ENCODE results near the gene FARP1.

The FARP1 gene

DNA sequence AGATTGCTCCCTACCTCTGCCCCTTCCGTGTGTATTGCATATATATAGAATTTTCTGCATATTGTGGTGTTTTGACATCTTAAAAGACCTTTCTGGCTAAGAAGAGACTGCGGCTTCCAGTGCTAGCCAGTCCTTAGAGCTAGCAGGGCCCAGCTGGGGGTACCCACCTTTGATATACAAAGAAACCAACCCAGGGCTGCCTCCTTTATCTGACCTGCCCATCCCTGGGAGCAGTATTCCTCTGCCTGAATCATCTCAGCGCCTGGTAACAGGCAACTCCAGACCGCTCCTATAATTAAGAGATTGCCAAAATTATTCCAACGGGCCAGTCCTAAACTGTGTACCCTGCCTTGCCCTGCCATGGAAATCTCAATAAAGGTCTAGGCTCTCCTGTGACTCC is 220.4 kb downstream of the FARP1 start:
- POLR2A ChIA-PET: no interaction called here
- CTCF ChIA-PET: no interaction called here
- DNase-seq (ENCODE audit: extremely low spot score): no peak
- TF ChIP-seq, protein P1, sequence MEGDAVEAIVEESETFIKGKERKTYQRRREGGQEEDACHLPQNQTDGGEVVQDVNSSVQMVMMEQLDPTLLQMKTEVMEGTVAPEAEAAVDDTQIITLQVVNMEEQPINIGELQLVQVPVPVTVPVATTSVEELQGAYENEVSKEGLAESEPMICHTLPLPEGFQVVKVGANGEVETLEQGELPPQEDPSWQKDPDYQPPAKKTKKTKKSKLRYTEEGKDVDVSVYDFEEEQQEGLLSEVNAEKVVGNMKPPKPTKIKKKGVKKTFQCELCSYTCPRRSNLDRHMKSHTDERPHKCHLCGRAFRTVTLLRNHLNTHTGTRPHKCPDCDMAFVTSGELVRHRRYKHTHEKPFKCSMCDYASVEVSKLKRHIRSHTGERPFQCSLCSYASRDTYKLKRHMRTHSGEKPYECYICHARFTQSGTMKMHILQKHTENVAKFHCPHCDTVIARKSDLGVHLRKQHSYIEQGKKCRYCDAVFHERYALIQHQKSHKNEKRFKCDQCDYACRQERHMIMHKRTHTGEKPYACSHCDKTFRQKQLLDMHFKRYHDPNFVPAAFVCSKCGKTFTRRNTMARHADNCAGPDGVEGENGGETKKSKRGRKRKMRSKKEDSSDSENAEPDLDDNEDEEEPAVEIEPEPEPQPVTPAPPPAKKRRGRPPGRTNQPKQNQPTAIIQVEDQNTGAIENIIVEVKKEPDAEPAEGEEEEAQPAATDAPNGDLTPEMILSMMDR (IDR thresholded peaks at IDR 0.05; ENCODE audit: control extremely low read depth, extremely low read depth, low read depth, missing control alignments): no peak

DNA sequence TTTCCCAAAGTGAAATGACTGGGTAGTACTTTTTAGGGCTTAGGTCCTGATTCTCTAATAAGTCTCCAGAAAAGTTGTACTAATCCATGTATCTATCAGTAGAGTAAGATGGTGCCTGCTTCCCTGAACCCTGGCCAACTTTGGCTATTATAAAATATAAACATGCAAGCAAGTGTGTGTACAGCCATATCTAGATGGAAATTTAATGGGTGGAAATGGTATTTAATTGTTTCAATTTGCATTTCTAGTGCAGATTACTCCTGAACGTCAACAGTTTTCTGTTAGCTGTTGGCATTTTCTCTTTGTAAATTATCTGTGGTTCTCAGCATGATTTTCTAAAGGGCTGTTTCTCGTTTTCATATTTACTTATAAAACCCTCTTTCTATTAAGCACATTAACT is 221.3 kb downstream of the FARP1 start:
- TF ChIP-seq, protein P1 (IDR thresholded peaks at IDR 0.05; ENCODE audit: control extremely low read depth, extremely low read depth, low read depth, missing control alignments): no peak
- ChIA-PET POLR2A (no interaction called here), CTCF (no interaction called here)
- no peak for DNase-seq (ENCODE audit: extremely low spot score)

- ChIA-PET POLR2A (no interaction called here), CTCF (no interaction called here)
- no peak for DNase-seq (ENCODE audit: extremely low spot score)
- TF ChIP-seq, protein P1 (IDR thresholded peaks at IDR 0.05; ENCODE audit: control extremely low read depth, extremely low read depth, low read depth, missing control alignments): no peak
Observed at GRCh38 chr13:98364647-98365046, 221.8 kb downstream of the FARP1 start.

GRCh38 chr13:98365302-98365701 is 222.4 kb downstream of the FARP1 start:
- DNase-seq (ENCODE audit: extremely low spot score): no peak
- TF ChIP-seq, protein P1 (IDR thresholded peaks at IDR 0.05; ENCODE audit: control extremely low read depth, extremely low read depth, low read depth, missing control alignments): no peak
- ChIA-PET CTCF (no interaction called here), POLR2A (no interaction called here)

DNA sequence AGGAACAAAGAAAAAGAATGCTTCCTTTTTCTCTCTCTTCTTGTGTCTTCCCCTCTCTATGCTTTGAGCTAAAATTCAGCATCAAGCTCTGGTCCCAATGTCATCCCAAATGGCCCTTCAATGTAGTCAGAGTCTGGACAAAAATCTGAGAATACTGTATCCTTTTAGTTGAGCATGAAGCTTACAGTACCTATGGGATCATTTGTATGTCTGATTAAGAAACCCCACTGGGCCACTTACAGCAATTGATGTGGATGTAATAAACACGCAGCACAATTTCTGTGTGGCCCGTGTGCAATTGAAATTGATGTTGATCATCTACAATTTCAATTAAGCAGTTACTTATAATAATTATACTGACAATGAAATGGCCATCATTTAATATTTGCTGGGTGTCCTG is 223.1 kb downstream of the FARP1 start:
- TF ChIP-seq, protein P1 (IDR thresholded peaks at IDR 0.05; ENCODE audit: control extremely low read depth, extremely low read depth, low read depth, missing control alignments): no peak
- no peak for DNase-seq (ENCODE audit: extremely low spot score)
- POLR2A ChIA-PET: no interaction called here
- CTCF ChIA-PET: no interaction called here

GRCh38 chr13:98366443-98366842 is 223.5 kb downstream of the FARP1 start:
- ChIA-PET POLR2A (no interaction called here), CTCF (no interaction called here)
- TF ChIP-seq, protein P1 (IDR thresholded peaks at IDR 0.05; ENCODE audit: control extremely low read depth, extremely low read depth, low read depth, missing control alignments): no peak
- no peak for DNase-seq (ENCODE audit: extremely low spot score)

DNA sequence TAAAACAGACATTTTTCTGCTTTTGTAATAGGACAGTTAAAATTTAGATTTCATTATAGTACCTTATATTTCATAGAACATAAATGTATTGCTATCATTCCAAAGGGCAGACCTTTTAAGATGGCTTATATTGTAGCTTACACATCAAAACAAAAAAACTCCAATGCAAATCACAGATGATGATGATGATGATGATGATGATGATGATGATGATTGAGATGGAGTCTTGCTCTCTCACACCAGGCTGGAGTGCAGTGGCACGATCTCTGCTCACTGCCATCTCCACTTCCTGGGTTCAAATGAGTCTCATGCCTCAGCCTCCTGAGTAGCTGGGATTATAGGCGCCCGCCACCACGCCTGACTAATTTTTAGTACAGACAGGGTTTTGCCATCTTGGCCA is 224.1 kb downstream of the FARP1 start:
- CTCF ChIA-PET: interaction anchor here (1.1 kb wide), 1 partner anchor 44 kb away, joined by 3 read pairs; no protein-coding TSS in a partner anchor
- DNase-seq (ENCODE audit: extremely low spot score): no peak
- POLR2A ChIA-PET: no interaction called here
- TF ChIP-seq, protein P1 (IDR thresholded peaks at IDR 0.05; ENCODE audit: control extremely low read depth, extremely low read depth, low read depth, missing control alignments): no peak
